K562 (cell line): Measurements from ENCODE around the gene POGLUT2. TPM values are rescaled to one million over a fixed set of nuclear protein-coding genes. Genes with fewer than 3 reads are reported as not detected.

ENCODE experiments used
- ATF1 ChIP-seq, 2 experiments: fragments of 450-650 bp in 1 of 2; IDR thresholded peaks; 2 replicates each; pipeline ENCODE4 v1.6.1; 2016; ENCODE audit warnings: missing compliant biosample characterization in 1 of 2, missing genetic modification characterization in 1 of 2
- ATF6 ChIP-seq: sonication (generic); formaldehyde crosslinking; IDR thresholded peaks from 2 replicates; pipeline ENCODE4 v1.4.0; 2020; ENCODE audit warnings: mild to moderate bottlenecking, missing genetic modification reagents
- BRD4 ChIP-seq: fragments of 200-600 bp; sonication (generic); IDR thresholded peaks from 2 replicates; pipeline ENCODE4 v1.6.1; 2017; ENCODE audit warnings: inconsistent platforms
- CBX5 ChIP-seq: IDR thresholded peaks from 2 replicates; pipeline ENCODE4 v1.6.1; 2014; ENCODE audit warnings: low read depth, borderline replicate concordance
- DDX20 ChIP-seq: fragments of 450-650 bp; IDR thresholded peaks from 2 replicates; pipeline ENCODE4 v1.6.1; 2016; ENCODE audit warnings: missing genetic modification characterization, low read depth, mild to moderate bottlenecking, missing compliant biosample characterization, moderate library complexity
- ETV1 ChIP-seq: fragments of 450-650 bp; conservative IDR thresholded peaks from 2 replicates; pipeline ENCODE4 v1.6.1; 2016; ENCODE audit warnings: missing genetic modification characterization, control low read depth, low read depth, missing compliant biosample characterization
- GABPA ChIP-seq: fragments of 200-800 bp; sonication (Bioruptor generic); conservative IDR thresholded peaks from 2 replicates; pipeline ENCODE4 v1.6.1; 2016; ENCODE audit warnings: low read depth, missing genetic modification characterization, missing compliant biosample characterization
- HDAC6 ChIP-seq: IDR thresholded peaks from 2 replicates; pipeline ENCODE4 v1.6.1; 2012; ENCODE audit warnings: low read depth, mild to moderate bottlenecking, control low read depth, inconsistent platforms, low read length, moderate library complexity
- HMBOX1 ChIP-seq: sonication (generic); IDR thresholded peaks from 2 replicates; pipeline ENCODE4 v1.6.1; 2016
- MAFF ChIP-seq: IDR thresholded peaks from 2 replicates; pipeline ENCODE4 v1.6.1; 2012; ENCODE audit warnings: low read length, improper control_type of control experiment
- NCOA2 ChIP-seq, 2 experiments: fragments of 450-650 bp; IDR thresholded peaks; 2 replicates each; pipeline ENCODE4 v1.6.1; 2018; ENCODE audit warnings: mild to moderate bottlenecking in 2 of 2, moderate library complexity in 1 of 2; ENCODE audit not compliant: partially characterized antibody in 2 of 2
- PATZ1 ChIP-seq: fragments of 250-450 bp; sonication (Bioruptor Pico); IDR thresholded peaks from 2 replicates; pipeline ENCODE4 v1.5.0; 2020; ENCODE audit warnings: mild to moderate bottlenecking, borderline replicate concordance
- POLR3A ChIP-seq: IDR thresholded peaks from 2 replicates; pipeline ENCODE4 v1.6.1; 2011; ENCODE audit warnings: borderline replicate concordance, mild to moderate bottlenecking, moderate library complexity; ENCODE audit not compliant: insufficient read length, insufficient read depth; ENCODE audit errors: extremely low read depth
- POLR3G ChIP-seq: IDR thresholded peaks from 2 replicates; pipeline ENCODE4 v1.6.1; 2011; ENCODE audit not compliant: insufficient read length, insufficient replicate concordance; ENCODE audit errors: extremely low read depth
- RBM25 ChIP-seq: fragments of 200-400 bp; formaldehyde crosslinking; IDR thresholded peaks from 2 replicates; pipeline ENCODE4 v1.6.1; 2018; ENCODE audit warnings: low read length, low read depth, moderate library complexity; ENCODE audit not compliant: severe bottlenecking
- SIX5 ChIP-seq, 2 experiments: IDR thresholded peaks; 2 replicates each; pipeline ENCODE4 v1.6.1; 2011; ENCODE audit warnings: low read length in 2 of 2, borderline replicate concordance in 1 of 2, low read depth in 1 of 2, mild to moderate bottlenecking in 1 of 2, moderate library complexity in 1 of 2; ENCODE audit not compliant: insufficient read depth in 1 of 2
- SOX6 ChIP-seq: fragments of 450-650 bp; IDR thresholded peaks from 2 replicates; pipeline ENCODE4 v1.6.1; 2014; ENCODE audit warnings: mild to moderate bottlenecking
- ZBTB12 ChIP-seq: fragments of 250-450 bp; sonication (Bioruptor Pico); IDR thresholded peaks from 2 replicates; pipeline ENCODE4 v1.4.0; 2020
- ZFP30 ChIP-seq: fragments of 250-450 bp; sonication (Bioruptor Pico); IDR thresholded peaks from 2 replicates; pipeline ENCODE4 v1.8.0; 2022; ENCODE audit warnings: moderate library complexity, mild to moderate bottlenecking, inconsistent platforms, borderline replicate concordance
- ZNF239 ChIP-seq: fragments of 250-450 bp; sonication (Bioruptor Pico); IDR thresholded peaks from 2 replicates; pipeline ENCODE4 v1.4.0; 2020; ENCODE audit warnings: mild to moderate bottlenecking
- ZNF24 ChIP-seq: fragments of 450-650 bp; IDR thresholded peaks from 2 replicates; pipeline ENCODE4 v1.6.1; 2016
- polyA plus RNA-seq, 8 experiments: library from polyadenylated mRNA; depleted of rRNA in 4 of 8; stranded (reverse) in 5 of 8; unstranded in 3 of 8; fragments of >200 nt; fragmentation: Nextera tagmentation in 2 of 8; fragmentation: Illumina TruSeq in 1 of 8; extraction: Ambion mirVana in 2 of 8; extraction: Trizol in 1 of 8; gene quantifications; 2 replicates each; pipeline versions ENCODE4 v1.2.1 to v1.2.3, GENCODE V29; 2011 to 2014; ENCODE audit warnings: inconsistent platforms in 1 of 8, missing spikeins in 1 of 8
- total RNA-seq, 7 experiments: library from RNA; depleted of rRNA in 6 of 7; stranded (reverse); fragments of >200 nt in 6 of 7; fragmentation: Illumina TruSeq in 2 of 7; extraction: Trizol in 2 of 7; gene quantifications; 2 replicates each; pipeline versions ENCODE4 v1.2.1 to v1.2.3, GENCODE V29; 2011 to 2021; ENCODE audit warnings: low replicate concordance in 1 of 7

The POGLUT2 gene
- total and polyA plus RNA-seq, 9 of the 15 experiments (the other 6 are each of a cell fraction or from before 2014, with no cell fraction given) = 3.8 to 11.8 (median 10.8) TPM

GRCh38 chr13:102798581-102799425, at the start of gene POGLUT2, which contains the start of gene BIVM (continued):
- TF ChIP-seq ZFP30 (CRISPR knock-in tag) (no peak), ATF6 (CRISPR knock-in tag) (no peak), GABPA (tag) (0 out of 2 replicates have a peak, but pooled peaks have one; percentile 21), SIX5 (IDR thresholded peaks at IDR 0.05; ENCODE audit: borderline replicate concordance in 1 of 2, insufficient read depth in 1 of 2, low read depth in 1 of 2, low read length in 2 of 2) (peak; percentile 79 to 85), POLR3A (no peak), BRD4 (0 out of 2 replicates have a peak, but pooled peaks have one; percentile 37), POLR3G (no peak), DDX20 (no peak), HMBOX1 (no peak), NCOA2 (IDR thresholded peaks at IDR 0.05; ENCODE audit: partially characterized antibody in 2 of 2) (no peak), SOX6 (no peak), ZNF239 (CRISPR knock-in tag) (no peak), RBM25 (peak; percentile 85), HDAC6 (no peak), ETV1 (0 out of 2 replicates have a peak, but pooled peaks have one; percentile 22), PATZ1 (no peak), ATF1 (CRISPR knock-in tag; IDR thresholded peaks at IDR 0.05) (no peak), ATF1 (tag; IDR thresholded peaks at IDR 0.05) (peak; percentile 92), ZBTB12 (CRISPR knock-in tag) (no peak), MAFF (no peak), CBX5 (no peak), ZNF24 (no peak)
